K562 treated with DMSO at 1 percent for 12 hours (cell line): ENCODE data around the gene CZIB. TPM values are rescaled to one million over a fixed set of nuclear protein-coding genes. Genes with fewer than 3 reads are reported as not detected.

ENCODE experiments used
- total RNA-seq: library from RNA; unstranded; fragments of 300-600 nt; gene quantifications from 2 replicates; pipeline ENCODE4 v1.2.3, GENCODE V29; 2022; ENCODE audit not compliant: insufficient read depth

The CZIB gene
- 65.3 and 74.4 TPM in 2 replicates for total RNA-seq

GRCh38 chr1:53220171-53220961 lies at the start of gene CZIB:
TSS of gene CZIB (minus strand) at chr1:53220634. CDS start at chr1:53220575, 59 bp downstream.

GRCh38 chr1:53238197-53239155 lies 18.0 kb upstream of the CZIB start, which contains the start of gene MAGOH:
TSS of gene MAGOH (minus strand) at chr1:53238518. CDS start at chr1:53238448, 70 bp downstream.

GRCh38 chr1:53196485-53197290 lies 23.7 kb downstream of the CZIB start, which contains the start of gene CPT2:
TSS of gene CPT2 (plus strand) at chr1:53196824. CDS start at chr1:53196944, 120 bp downstream.

Other genes with a start within 250 kb of the CZIB start
- gene PODN, start 158.4 kb downstream of the CZIB start, total RNA-seq = not detected in 2 replicates
- gene SLC1A7, start 78.0 kb downstream of the CZIB start, total RNA-seq = not detected in 2 replicates
- gene CPT2, start 23.8 kb downstream of the CZIB start, total RNA-seq = 20.4 and 41.4 TPM in 2 replicates
- 102 and 104 TPM in 2 replicates for gene MAGOH, start 17.9 kb upstream of the CZIB start, total RNA-seq
- gene LRP8, start 107.4 kb upstream of the CZIB start, total RNA-seq = 7.7 and 26.3 TPM in 2 replicates
- gene DMRTB1, start 238.8 kb upstream of the CZIB start, total RNA-seq = not detected in 2 replicates